Activated CD8-positive, alpha-beta memory T cell treated with anti-CD3 and anti-CD28 coated beads for 4 hours (primary cell): ENCODE measurements around the gene NOP9.

ENCODE experiments used
- DNase-seq, 2 donors: peaks; one replicate each; pipeline ENCODE4 v3.0.0-alpha.2; 2020; ENCODE audit warnings: low read depth in 2 of 2

NOP9 gene

GRCh38 chr14:24299255-24300191 is at the start of gene NOP9, which contains the start of gene DHRS1:
TSS of gene NOP9 (plus strand) at chr14:24299850. CDS start at chr14:24299955, 105 bp downstream.
TSS of gene DHRS1 (minus strand) at chr14:24299780. CDS start at chr14:24299106, 674 bp downstream.
- DNase-seq: peak; percentile 81 to 85

- DNase-seq: no peak
Observed at GRCh38 chr14:24250354-24250753, 49.3 kb upstream of the NOP9 start.

- no peak for DNase-seq
Observed at GRCh38 chr14:24251880-24252288, 47.8 kb upstream of the NOP9 start.

GRCh38 chr14:24252289-24253124 is 47.1 kb upstream of the NOP9 start:
- DNase-seq: no peak

GRCh38 chr14:24253936-24254335 is 45.7 kb upstream of the NOP9 start:
- DNase-seq: no peak

GRCh38 chr14:24254630-24255392 is 44.8 kb upstream of the NOP9 start:
- no peak for DNase-seq

- DNase-seq: no peak
Observed at GRCh38 chr14:24255438-24255837, 44.2 kb upstream of the NOP9 start.

- DNase-seq: no peak
Observed at GRCh38 chr14:24255931-24256711, 43.5 kb upstream of the NOP9 start.

GRCh38 chr14:24256960-24257359 is 42.7 kb upstream of the NOP9 start:
- DNase-seq: no peak

GRCh38 chr14:24258119-24258518 is 41.5 kb upstream of the NOP9 start:
- no peak for DNase-seq

- DNase-seq: no peak
Observed at GRCh38 chr14:24258548-24259265, 40.9 kb upstream of the NOP9 start.

GRCh38 chr14:24259282-24260025 is 40.2 kb upstream of the NOP9 start:
- no peak for DNase-seq

- DNase-seq: no peak
Observed at GRCh38 chr14:24260026-24260779, 39.4 kb upstream of the NOP9 start.

- DNase-seq: no peak
Observed at GRCh38 chr14:24260780-24261157, 38.9 kb upstream of the NOP9 start.

GRCh38 chr14:24261256-24261968 is 38.2 kb upstream of the NOP9 start:
- no peak for DNase-seq

- DNase-seq: no peak
Observed at GRCh38 chr14:24261969-24262327, 37.7 kb upstream of the NOP9 start.

GRCh38 chr14:24262821-24263733 is 36.6 kb upstream of the NOP9 start, which contains the start of gene TGM1:
TSS of gene TGM1 (minus strand) at chr14:24263177. CDS start at chr14:24262352, 825 bp downstream.
- DNase-seq: no peak
